Hippocampal formation (tissue), 2 donors: Measurements from ENCODE around the gene PLXNA2.

Experiments
- DNase-seq, 2 donors: peaks; one replicate each; lab custom pipeline; 2025; lab: John Stamatoyannopoulos, UW

The PLXNA2 gene

GRCh38 chr1:208027861-208028260 lies 216.3 kb downstream of the PLXNA2 start:
- no peak for DNase-seq

DNA sequence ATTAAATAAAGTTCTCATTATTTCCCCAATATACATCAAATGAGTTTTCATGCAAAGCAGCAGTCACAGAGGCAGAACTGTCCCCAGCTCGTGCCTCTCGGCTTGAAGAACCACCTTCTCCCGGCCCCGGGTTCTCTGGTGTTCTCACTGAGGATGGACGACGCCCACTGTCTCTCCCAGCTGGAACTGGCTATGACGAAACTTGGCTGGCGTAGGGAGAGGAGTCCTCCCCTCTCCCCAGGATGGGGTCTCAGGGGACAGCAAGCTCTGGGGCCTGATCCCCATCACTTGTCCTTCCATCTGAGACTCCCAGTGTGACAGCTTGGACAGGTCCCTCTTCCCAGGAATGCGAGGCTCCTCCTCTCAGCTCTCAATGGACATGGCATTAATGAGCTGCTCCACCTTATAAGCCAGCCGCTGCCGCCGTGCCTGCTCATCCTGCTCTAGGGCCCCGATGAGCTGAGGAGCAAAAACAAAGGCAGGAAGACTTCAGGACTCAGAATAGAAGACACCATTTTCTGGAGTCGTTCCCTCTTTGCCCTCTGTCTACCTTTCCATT lies 217.2 kb downstream of the PLXNA2 start:
- DNase-seq = no peak

DNA sequence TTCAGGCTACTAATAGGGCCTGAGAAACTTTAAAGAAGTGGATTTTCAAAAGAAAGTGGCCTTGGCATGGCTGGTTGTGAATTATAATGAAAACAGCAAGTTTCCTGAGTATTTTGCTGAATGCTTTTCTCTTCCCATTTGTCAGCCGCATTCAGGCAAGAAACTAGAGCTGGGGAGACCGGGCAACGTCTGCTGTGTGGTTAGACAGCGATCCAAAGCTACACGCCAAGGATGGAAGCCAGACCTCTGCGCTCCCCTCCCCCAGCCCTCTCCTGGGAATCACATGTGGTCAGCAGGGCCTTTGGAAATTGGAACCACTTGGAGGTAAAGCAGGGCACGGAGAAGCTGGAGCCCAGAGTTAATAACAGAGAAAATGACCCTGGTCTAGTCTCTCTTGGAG lies 219.2 kb downstream of the PLXNA2 start:
- DNase-seq = peak; percentile 16 to 78

DNA sequence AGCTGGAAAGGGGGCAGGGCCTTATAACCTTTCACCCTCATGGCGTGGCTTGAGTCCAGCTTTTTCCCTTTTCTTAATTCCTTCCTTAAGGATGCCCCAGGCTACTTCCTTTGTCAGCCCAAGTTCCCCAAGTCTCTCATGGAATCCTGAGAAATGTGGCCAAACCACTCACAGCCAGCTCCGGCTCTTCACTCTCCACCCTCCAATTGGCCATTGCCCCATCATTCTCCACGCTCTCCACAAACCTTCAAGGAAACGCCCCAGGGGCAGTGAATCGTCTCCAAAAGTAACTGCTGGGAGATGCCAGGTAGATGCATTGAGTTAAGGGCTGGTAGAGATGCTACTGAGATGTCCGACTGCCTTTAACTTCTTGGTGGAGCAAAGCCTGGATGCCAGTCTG lies 219.8 kb downstream of the PLXNA2 start:
- DNase-seq = no peak

DNA sequence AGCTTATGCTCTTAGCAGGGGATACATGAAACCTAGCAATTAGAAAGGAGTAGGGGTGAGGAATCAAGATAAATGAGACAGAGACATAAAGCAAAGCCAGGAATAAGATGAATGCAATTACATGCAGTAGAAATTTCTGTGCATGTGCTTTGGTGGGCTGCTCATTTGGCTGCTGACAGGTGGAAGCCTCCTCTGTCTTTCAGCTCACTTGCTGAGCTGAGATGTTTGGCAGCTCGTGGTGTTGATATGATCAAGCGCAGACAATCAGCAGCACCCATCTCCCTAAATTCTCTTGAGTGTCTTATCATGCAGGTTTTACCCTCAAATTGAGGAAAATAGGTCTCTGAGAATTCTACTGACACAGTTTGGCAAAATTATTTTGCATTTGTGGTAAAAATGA lies 224.9 kb downstream of the PLXNA2 start:
- DNase-seq = no peak

GRCh38 chr1:208015255-208015654 lies 228.9 kb downstream of the PLXNA2 start:
- DNase-seq = no peak

DNA sequence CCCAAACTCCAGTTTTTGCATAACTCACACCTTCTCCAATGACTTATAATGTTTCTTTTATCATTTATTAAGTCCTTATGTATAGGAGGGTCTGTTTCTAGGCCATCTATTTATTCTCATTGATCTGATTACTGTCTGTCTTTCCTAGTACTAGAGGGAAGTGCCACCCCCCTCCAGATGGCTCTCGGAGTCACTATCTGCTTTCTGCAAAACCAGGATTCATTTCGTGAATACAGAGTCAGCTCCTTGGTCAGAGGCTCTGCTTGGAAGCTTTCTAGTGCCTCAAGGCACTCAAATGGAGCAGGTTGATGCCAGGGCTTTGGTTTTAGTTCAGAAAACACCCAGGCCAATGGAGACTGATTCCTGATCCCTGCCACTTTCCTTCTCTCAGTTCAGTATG lies 231.0 kb downstream of the PLXNA2 start:
- DNase-seq = no peak

DNA sequence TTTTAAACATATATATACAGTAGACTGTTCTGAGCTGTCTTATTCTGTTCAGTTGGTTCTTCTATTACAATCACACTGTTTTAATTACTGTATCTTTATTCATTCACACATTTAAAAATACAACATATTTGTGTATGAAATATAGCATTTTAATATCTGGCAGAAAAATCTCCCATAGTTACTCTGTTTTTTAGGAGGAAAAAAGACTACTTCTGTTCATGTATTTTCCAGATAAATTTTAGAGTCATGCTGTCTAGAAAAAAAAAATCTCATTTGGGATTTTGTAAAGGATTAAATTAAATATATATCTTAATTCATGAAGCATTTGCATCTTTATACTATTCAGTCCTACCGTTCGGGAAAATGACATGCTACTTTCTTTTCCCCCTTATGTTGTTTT lies 231.5 kb downstream of the PLXNA2 start:
- no peak for DNase-seq

DNA sequence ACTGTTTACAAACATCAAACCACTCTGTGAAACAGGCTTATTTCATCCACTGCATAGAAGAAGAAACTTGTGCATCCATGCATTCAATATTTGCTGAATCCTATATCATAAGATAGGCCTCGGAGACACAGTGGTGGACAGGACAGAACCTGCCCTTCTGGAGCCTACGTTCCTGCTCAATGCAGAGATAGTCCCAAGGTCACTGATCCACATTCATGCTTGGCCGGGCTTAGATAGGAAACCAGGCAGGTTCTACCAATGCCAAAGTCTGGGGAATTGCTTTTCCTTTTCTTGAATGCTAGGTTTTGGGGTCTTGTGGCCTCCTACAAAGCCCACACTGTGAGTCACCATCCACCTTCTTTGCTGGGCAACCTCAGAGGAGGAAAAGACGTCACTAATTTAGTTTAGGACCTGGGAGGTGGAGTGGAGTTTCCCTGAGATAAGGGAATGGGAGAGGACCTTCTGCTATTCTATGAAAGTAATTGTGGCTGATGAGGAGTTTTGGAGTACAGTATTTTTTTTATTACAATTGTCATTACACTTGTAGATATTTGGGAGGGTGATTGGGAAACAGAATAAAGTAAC lies 233.6 kb downstream of the PLXNA2 start:
- no peak for DNase-seq

GRCh38 chr1:208009706-208010444 lies 234.3 kb downstream of the PLXNA2 start:
- no peak for DNase-seq

DNA sequence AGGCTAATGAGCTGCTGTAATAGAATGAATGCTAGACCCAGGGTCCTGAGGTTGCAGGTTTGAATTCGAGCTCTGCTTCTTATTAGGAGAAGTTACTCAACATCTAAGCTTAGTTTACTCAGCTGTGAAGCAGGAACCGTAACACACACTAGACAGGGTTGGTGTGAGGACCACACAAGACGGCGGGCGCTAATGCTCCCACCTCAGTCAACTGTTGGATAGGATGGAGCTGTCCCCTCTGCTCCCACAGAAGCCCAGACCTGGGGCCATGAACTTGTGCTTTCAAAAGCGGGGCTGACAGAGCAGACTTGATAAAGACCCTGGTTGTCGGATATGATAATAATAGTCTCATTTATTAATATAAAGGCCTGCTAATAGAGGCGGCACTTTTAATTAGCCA lies 234.9 kb downstream of the PLXNA2 start:
- no peak for DNase-seq

DNA sequence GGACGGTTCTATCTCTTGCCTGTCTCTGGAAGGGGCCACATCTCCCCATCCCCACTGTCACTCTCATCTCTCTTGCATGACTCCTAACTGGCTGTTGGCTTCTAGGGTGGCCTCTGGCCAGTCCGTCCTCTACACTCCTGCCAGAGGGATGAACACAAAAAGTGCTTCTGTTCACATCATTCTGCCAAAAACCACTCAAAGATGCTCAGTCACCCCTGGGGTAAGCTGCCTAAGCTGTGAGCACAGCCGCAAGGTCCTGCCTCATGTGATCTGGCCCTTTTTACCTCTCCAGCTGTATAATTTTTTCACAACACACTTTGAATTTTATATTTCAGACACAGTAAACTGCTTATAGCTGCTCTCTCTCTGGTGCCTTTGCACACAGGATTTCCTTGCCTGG lies 235.7 kb downstream of the PLXNA2 start:
- DNase-seq = no peak

DNA sequence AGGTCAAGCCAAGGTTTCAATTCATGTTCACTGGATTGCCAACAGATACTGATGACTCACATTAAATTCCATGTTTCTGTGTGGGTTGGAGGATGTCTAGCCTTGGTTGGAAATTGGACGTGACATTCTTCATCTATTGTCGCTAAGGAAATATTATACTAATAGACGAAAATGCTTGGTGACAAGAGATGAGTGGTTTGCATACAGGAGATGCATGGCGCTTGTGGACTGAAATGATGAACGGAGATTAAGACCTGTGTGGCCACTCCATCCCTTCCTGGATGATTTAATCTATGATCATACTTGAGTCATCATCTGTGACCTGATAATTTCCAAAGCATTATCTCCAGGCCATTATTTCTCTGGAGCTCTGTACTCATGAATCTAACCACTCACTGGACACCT lies 236.2 kb downstream of the PLXNA2 start:
- DNase-seq = no peak

GRCh38 chr1:208007319-208007937 lies 236.8 kb downstream of the PLXNA2 start:
- DNase-seq = no peak

GRCh38 chr1:208006258-208006920 lies 237.8 kb downstream of the PLXNA2 start:
- DNase-seq = no peak

- DNase-seq = no peak
Observed at GRCh38 chr1:208004851-208005250, 239.3 kb downstream of the PLXNA2 start.

DNA sequence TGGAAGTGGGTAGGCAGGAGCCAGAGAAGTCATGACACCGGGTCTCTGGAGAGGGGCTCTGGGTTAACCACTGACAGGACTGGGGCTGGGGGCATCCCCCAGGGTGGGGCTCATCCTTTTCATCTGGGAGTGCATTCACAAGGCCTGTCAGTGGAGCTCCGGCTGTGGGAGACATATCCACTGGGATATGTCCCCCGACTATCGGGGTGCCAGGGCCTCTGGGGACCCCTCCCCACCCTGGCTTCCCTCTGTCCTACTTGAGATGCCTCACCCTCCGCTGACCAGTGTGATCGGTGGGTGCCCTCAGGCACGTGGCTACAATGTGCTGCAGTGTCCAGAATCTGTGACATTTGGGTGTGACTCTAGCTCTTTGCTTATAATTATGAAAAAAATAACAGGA lies 240.9 kb downstream of the PLXNA2 start:
- DNase-seq = no peak

- DNase-seq = no peak
Observed at GRCh38 chr1:208002672-208003071, 241.5 kb downstream of the PLXNA2 start.

GRCh38 chr1:208002078-208002477 lies 242.1 kb downstream of the PLXNA2 start:
- DNase-seq = no peak

DNA sequence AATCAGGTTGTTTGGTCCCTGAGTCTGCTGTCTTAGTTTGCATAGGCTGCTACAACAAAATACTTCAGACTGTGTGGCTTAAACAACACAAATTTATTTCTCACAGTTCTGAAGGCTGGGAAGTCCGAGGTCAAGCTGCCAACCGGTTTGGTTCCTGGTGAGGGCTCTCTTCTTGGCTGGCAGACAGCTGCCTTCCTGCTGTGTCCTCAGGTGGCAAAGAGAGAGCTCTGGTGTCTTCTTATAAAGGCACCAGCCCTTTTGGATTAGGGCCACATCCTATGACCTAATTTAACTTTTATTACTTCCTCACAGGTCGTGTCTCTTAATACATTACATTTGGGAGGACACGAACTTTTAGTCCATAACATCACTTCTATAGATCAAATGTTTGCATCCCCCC lies 243.7 kb downstream of the PLXNA2 start:
- no peak for DNase-seq

DNA sequence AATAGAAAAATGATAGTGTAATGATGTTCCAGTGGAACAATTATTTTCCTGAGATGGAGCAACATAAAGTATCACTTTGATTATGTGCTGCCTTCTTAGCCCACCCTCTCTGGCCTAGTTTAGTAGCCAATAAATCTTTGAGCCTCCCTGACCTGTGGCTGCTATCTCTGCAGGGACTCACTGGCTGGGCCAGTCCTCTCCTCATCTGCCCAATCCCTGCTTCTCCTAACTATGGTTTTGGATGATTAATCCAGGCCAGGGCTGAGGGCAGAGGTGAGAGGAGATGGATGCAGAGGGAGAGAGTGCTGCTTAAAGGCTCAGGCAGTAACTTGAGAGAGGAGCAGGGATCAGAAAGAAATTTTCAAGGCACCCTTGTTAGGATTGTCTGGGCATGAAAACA lies 244.2 kb downstream of the PLXNA2 start:
- no peak for DNase-seq

DNA sequence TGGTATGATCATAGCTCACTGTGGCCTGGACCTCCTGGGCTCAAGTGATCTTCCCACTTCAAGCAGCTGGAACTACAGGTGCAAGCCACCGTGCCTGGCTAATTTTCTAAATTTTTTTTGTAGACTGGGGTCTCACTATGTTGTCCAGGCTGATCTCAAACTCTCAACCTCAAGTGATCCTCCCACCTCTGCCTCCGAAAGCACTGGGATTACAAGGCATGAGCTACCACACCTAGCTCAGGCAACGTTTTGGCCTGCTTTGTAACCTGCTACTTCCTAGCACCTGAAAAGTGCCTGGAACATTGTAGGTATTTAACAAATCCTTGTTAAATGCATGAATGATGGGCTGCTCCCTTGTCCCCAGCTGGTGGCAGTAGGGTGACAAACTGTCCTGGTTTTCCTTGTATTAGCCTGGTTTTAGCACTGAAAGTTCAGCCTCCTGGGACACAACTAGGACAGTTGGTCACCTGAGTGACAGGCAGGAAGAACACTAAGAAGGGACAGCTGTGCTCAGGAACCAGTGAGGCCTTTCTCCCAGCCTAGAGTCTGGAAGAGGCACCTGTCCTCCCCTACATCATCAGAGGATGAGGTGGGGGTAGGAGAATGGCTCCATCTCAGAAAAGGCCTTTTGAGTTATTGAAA lies 244.8 kb downstream of the PLXNA2 start:
- DNase-seq = no peak
